Heart left ventricle (tissue), 13 donors: Measurements from ENCODE around the gene SUSD2.

Experiments
- CTCF ChIP-seq, 12 donors: fragments of 200-600 bp; sonication (generic) in 4 of 12; IDR thresholded peaks; one replicate each; pipeline versions ENCODE4 v1.5.0 to v1.8.0; 2018 to 2022; ENCODE audit warnings: antibody characterized with exemption in 12 of 12, mild to moderate bottlenecking in 5 of 12
- POLR2A ChIP-seq, 2 donors: fragments of 450-650 bp; IDR thresholded peaks; one replicate each; pipeline ENCODE4 v1.6.1; 2017; ENCODE audit warnings: antibody characterized with exemption in 2 of 2, mild to moderate bottlenecking in 2 of 2, moderate library complexity in 2 of 2
- donor health status: ischemic (EF 13 %, LVEDD 7.1; RV severe dilation, severe dysfunction).
- donor health status: DM: no; HTN: yes; CAD: no.
- donor health status: DM: no; HTN: no; CAD: no.
- donor health status: ischemic (EF 25% LVEDD 6.9; RV normal size, moderate dysfunction).
- donor health status: ischemic (EF 25% LVEDD 5.7; RV mildly dilated, moderate dysfunction).
- donor health status: ischemic (EF 35%, LVEDD 5.7; RV mildly dilated, moderate dysfunction).
- donor health status: nonischemic (EF 11% LVEDD 7.7; RV severe dilation, severe dysfunction).
- donor health status: DM: yes; HTN: yes; CAD: no.
- donor health status: PGD.
- donor health status: ischemic (EF 29% LVEDD 5.4; RV normal size, mild dysfunction).
- donor health status: nonischemic (EF 23%, LVEDD 6.1; RV moderate dilation, normal function).

- TF ChIP-seq CTCF (IDR thresholded peaks at IDR 0.05) (no peak), POLR2A (IDR thresholded peaks at IDR 0.05) (no peak)
Observed at GRCh38 chr22:24176040-24176439, 5.2 kb upstream of the SUSD2 start.
